CD4-positive, alpha-beta T cell treated with Interferon gamma for 1 hour (primary cell): ENCODE measurements around the gene NPIPA3.
"Not testable (repeated sequence)": the region's sequence is repeated elsewhere in the genome, so short reads cannot be mapped to it uniquely, and the experiment has no call there.

Source experiments
- DNase-seq: peaks from one replicate; pipeline ENCODE4 v3.0.0-alpha.2; 2020

The NPIPA3 gene

DNA sequence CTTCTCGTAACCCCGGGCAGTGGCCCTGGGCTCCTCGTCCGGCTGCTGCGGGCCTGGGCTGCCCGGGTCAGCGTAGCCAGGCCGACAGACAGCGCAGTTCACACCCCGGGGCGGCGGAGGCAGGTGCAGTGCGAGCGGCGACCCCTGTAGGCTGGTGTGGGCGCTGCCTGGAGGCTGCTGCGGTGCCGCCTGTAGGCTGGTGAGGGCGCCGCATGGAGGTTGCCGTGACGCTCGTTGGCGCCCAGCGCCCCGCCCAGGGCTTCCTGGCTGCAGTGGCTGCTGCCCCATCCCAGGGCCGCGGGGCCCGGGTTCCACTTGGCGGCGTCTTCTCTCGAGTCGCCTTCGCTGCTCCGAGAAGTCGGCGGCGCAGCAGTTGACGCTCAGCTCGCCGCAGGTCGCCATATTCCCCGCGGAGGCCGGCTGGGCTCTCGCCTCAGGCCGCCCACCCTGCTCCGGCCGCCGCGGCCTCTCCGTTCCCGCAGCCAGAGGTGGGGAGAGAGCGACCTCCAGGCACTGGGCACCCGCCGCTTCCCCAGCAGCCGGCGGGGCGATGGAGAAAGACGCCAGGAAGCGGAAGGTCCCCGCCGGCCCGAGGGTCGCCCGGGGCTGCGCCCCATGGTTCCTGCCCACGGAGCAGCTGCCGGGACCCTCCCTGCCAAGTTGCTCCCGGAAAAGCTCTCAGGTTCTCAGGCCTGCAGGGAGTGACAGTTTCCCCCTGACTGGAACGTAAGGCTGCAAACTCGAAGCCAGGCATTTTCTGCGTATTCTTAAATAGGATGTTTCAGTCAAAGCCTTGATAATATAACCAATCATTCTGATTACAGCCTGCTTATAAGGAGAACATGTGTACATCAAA, at the start of gene NPIPA3:
Gene NPIPA3 (plus strand): TSS at position 256 of the 856 bp plus-strand sequence. CDS start 5,533 bp downstream, outside the sequence.
- not testable (repeated sequence) for DNase-seq

- no peak for DNase-seq
Measured at GRCh38 chr16:14658063-14658462, 45.1 kb upstream of the NPIPA3 start.

DNA sequence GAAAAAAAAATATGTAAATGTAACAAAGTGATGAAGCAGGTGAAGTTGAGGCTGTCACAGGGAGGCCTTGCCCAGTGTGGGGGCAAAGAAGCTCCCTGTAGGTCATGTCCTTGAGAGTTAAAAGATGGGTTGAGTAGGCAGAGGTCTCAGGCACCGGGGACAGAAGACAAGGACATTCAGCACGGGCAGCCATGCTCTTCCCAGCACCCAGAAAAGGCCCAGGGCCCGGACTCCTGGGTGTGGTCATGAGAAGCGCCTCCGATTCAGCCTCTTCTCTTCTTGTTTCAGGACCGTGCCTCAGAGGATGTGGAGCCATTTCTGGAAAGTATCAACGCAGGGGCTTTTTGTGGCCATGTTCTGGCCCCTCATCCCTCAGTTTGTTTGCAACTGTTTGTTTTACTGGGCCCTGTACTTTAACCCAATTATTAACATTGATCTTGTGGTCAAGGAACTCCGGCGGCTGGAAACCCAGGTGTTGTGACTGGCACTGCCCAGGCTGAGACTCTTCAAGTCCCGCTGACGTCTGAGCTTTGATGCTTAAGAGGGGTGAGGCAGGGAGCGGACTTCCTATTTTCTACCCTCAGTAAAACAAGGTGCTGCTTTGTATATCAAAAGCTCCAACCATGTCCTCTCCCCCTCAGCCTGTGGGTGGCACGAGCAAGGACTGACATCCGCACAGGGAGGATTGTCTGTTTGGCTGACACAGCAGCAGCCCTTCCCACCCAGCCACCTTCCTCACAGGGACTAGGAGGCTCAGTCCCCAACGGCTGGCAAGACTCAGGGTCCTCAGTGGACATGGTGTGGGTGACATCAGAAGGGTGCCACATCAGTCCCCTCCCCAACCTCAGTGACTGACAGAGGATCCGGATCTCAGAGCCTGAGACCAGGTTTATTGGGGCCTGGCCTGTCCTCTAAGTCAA, 35.6 kb upstream of the NPIPA3 start:
- DNase-seq: no peak

- no peak for DNase-seq
Measured at GRCh38 chr16:14668556-14669223, 34.5 kb upstream of the NPIPA3 start.

DNA sequence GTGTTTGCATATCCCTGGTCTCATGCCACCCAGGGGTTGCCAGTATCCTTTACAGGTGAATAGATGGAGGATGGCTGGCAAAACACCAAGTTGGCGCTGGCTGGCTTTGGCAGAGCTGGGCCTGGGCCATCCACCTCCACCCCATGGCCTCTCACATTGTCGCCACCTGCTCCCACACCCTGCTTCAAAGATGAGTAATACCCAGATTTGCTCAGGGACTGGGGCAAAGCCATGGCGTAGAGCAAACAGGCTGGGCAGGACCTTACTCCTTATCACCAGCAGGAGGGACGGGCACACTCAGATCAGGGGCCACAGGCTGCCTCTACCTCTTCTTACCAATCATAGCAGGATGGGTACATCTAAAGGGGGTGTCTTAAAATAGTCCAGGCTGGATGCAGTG, 33.4 kb upstream of the NPIPA3 start:
- DNase-seq: no peak

DNA sequence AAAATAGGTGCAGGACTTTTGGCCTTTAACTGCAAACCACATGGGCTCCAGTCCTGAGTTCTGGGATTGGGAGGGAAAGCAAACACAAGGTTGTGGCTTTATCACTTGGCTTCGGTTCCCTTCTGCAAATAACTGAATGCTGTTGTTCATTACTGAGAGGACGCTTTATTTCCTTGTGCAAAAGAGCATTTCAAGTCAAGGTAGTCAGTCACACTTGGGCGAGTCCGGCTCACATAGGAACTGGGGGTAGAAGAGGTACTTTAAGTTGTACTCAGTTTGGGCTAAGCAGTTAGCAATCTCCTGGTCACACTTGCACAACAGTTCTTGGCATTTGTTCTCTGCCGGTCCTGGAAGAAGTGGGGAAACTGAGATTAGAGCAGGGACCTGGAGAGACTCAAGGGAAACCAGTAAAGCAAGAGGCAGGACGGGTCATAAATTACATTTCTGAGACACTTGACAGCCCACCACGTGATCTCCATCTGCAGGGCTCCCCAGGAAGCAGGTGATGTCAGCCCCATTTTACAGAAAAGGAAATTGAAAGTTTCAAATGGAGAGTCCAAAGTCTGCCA, 30.7 kb upstream of the NPIPA3 start:
- DNase-seq: no peak

DNA sequence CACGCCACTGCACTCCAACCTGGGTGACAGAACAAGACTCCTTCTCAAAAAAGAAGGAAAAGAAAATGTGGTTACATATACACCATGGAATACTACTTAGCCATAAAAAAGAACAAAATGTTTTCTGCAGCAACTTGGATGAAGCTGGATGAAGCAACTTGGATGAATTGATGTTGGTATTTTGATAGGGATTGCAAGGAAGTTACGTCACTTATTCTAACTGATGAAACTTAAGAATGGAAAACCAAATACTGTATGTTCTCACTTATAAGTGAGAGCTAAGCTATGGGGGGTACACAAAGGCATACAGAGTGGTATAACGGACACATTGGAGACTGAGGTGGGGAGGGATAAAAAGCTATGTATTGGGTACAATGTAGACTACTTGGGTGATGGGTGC, 26.6 kb upstream of the NPIPA3 start:
- DNase-seq: no peak

DNA sequence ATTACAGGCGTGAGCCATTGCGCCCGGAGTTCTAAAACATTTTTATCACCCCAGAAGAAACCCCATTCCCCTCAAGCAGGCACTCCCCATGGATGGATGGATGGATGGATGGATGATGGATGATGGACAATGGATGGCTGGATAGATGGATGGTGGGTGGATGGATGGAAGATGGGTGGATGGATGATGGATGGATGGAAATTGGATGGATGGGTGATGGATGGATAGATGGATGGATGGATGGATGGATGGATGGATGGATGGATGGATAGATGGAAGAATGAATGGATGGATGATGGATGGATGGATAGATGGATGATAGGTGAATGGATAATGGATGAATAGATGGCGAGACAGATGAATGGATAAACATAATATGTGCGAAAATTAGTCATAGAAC, 25.6 kb upstream of the NPIPA3 start:
- DNase-seq: no peak

GRCh38 chr16:14678748-14679497, 24.3 kb upstream of the NPIPA3 start:
- no peak for DNase-seq

DNA sequence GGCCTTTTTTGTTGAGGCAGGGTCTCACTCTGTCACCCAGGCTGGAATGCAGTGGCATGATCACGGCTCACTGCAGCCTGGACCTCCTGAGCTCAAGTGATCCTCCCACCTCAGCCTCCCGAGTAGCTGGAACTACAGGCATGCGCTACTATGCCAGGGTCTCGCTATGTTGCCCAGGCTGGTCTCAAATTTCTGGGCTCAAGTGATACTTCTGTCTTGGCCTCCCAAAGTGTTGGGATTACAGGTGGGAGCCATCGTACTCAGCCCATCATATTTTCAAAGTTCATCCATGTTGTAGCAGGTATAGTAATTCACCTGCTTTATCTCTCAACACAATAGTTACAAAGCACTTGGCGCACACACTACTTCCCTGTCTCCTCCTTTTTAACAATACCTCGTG, 22.8 kb upstream of the NPIPA3 start:
- DNase-seq: not testable (repeated sequence)

- no peak for DNase-seq
Measured at GRCh38 chr16:14681115-14681514, 22.1 kb upstream of the NPIPA3 start.

DNA sequence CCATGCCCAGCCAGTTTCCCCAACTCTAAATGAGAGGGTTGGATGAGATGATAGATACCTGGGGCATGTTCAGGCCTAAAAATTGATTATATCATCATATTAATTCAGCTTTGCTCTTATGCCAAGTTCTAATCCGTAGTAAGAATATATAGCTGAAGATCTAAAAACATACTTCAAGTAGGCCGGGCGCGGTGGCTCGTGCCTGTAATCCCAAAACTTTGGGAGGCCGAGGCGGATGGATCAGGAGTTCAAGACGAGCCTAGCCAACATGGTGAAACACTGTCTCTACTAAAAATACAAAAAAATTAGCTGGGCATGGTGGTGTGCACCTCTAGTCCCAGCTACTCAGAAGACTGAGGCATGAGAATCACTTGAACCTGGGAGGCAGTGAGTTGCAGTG, 21.1 kb upstream of the NPIPA3 start:
- no peak for DNase-seq

DNA sequence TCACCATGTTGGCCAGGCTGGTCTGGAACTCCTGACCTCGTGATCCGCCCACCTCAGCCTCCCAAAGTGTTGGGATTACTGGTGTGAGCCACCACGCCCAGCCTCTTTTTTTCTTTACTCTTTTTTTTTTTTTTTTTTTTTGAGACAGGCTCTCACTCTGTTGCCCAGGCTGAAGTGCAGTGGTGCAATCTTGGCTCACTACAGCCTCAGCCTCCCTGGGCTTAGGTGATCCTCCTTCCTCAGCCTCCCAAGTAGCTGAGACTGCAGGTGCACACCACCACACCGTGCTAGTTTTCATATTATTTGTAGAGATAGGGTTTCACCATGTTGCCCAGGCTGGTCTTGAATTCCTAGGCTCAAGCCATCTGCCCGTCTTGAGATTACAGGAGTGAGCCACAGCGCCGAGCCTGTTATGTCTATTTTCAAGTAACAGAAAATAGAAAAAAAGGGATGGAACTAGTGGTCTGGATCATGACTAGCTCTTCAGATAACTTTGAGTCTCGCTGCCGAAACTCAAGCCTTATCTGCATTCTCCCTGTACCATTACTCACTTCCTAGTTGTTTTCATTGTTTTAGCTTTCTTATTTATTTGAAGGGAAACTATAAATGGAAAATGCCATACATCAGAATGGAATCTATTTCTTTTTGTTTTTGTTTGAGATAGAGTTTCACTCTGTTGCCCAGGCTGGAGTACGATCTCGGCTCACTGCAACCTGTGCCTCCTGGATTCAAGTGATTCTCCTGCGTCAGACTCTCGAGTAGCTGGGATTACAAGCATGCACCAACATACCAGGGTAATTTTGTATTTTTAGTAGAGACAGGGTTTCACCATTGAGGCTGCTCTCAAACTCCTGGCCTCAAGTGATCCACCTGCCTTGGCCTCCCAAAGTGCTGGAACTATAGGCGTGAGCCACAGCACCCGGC, 17.1 kb upstream of the NPIPA3 start:
- DNase-seq: not testable (repeated sequence)

- DNase-seq: not testable (repeated sequence)
Measured at GRCh38 chr16:14694129-14694528, 9.1 kb upstream of the NPIPA3 start, which contains the start of gene PLA2G10. TSS of gene PLA2G10 (minus strand) at chr16:14694308. CDS start at chr16:14694229, 79 bp downstream.

- DNase-seq: not testable (repeated sequence)
Measured at GRCh38 chr16:14701859-14702258, 1.4 kb upstream of the NPIPA3 start.

DNA sequence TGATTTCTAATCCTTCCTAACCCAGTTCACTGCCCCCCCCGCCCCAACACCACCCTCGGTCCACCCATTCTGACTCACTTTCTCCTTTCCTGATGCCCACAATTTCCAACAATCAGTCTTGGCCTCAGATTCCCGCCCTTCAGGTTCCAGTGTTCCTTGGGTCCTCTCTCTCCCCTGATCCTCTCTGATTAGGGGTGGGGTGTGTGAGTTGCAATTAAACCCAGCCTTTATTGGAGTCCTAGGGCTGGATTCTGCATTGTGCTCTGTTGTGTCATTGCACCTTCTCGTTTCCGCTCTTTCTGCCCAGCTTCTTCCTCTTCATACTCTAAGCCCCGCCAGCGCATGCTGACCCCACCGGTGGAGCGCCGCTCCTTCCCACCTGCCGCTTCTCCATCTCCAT, 539 bp upstream of the NPIPA3 start:
- DNase-seq: not testable (repeated sequence)

DNA sequence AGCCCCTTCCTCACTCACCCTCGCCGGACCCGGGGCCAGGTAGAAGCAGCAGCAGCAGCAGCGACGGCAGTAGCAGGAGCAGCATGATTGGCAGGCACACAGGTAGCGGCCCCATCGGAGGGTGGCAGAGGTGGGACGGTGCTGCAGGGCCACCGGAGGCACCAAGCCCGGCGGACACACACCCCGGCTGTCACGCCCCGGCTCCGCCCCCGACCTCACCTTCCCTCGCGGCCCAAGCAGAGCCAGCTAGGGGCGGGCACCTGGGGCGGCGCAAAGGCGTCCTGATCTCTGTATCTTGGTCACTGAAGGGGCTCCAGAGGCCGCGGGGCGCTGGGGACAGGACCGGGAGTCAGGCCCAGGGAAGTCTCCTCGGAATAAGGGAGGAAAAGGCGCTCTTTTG, 30.0 kb downstream of the NPIPA3 start:
- DNase-seq: not testable (repeated sequence)

- not testable (repeated sequence) for DNase-seq
Measured at GRCh38 chr16:14740832-14741385, 37.7 kb downstream of the NPIPA3 start.

DNA sequence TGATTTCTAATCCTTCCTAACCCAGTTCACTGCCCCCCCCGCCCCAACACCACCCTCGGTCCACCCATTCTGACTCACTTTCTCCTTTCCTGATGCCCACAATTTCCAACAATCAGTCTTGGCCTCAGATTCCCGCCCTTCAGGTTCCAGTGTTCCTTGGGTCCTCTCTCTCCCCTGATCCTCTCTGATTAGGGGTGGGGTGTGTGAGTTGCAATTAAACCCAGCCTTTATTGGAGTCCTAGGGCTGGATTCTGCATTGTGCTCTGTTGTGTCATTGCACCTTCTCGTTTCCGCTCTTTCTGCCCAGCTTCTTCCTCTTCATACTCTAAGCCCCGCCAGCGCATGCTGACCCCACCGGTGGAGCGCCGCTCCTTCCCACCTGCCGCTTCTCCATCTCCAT, 38.6 kb downstream of the NPIPA3 start:
- DNase-seq: not testable (repeated sequence)
